Right atrium auricular region (tissue), 2 donors: ENCODE data around the gene SAFB. TPM values are rescaled to one million over a fixed set of nuclear protein-coding genes. Genes with fewer than 3 reads are reported as not detected.

Experiments used
- DNase-seq: peaks from one replicate; pipeline ENCODE4 v3.0.0-alpha.2; 2019; ENCODE audit warnings: low spot score
- H3K27ac ChIP-seq, 2 donors: fragments of 200-600 bp; sonication (generic); 1 replicate in 1 of 2; 2 replicates in 1 of 2; pipeline ENCODE4 v1.5.1; 2016 to 2019
- H3K27me3 ChIP-seq, 2 donors: fragments of 200-600 bp; sonication (generic); one replicate each; pipeline versions ENCODE4 v1.5.1 to v1.6.0; 2017 to 2019
- H3K36me3 ChIP-seq: fragments of 200-600 bp; sonication (generic); one replicate; pipeline ENCODE4 v1.5.1; 2016
- H3K4me1 ChIP-seq, 2 donors: fragments of 200-600 bp; sonication (generic); one replicate each; pipeline versions ENCODE4 v1.5.1 to v1.6.0; 2017 to 2019
- H3K4me3 ChIP-seq, 2 donors: fragments of 200-600 bp; sonication (generic); 1 replicate in 1 of 2; 2 replicates in 1 of 2; pipeline ENCODE4 v1.5.1; 2017 to 2019; ENCODE audit warnings: mild to moderate bottlenecking in 1 of 2, moderate library complexity in 1 of 2
- H3K9me3 ChIP-seq, 2 donors: fragments of 200-600 bp; sonication (generic); one replicate each; pipeline ENCODE4 v1.5.1; 2019
- CTCF ChIP-seq, 2 donors: fragments of 200-600 bp; sonication (generic); IDR thresholded peaks; one replicate each; pipeline ENCODE4 v1.5.1; 2019; ENCODE audit warnings: antibody characterized with exemption in 2 of 2
- total RNA-seq, 2 donors: library from RNA; depleted of rRNA; stranded (reverse); fragments of >200 nt; gene quantifications; one replicate each; pipeline ENCODE4 v1.1.0, GENCODE V29; 2016

Gene SAFB
- total RNA-seq, 2 donors from 2014 or later: 31.9 to 32.7 TPM

GRCh38 chr19:5696196-5697021 lies 73.5 kb downstream of the SAFB start:
- Histone ChIP-seq H3K4me3 (no peak overlapping the region), H3K36me3 (peaks cover 93% of the 10 kb centered on the region), H3K4me1 (peaks cover 0 to 16% of the 10 kb centered on the region in 2 donors), H3K27me3 (no peaks in the 10 kb centered on the region), H3K27ac (no peak overlapping the region), H3K9me3 (no peaks in the 10 kb centered on the region)
- TF ChIP-seq CTCF (IDR thresholded peaks at IDR 0.05): no peak
- no peak for DNase-seq

GRCh38 chr19:5697022-5697889 lies 74.4 kb downstream of the SAFB start:
- no peak overlapping the region for H3K27ac ChIP-seq
- no peak for TF ChIP-seq CTCF (IDR thresholded peaks at IDR 0.05)
- H3K4me1 ChIP-seq: peaks cover 0 to 8% of the 10 kb centered on the region in 2 donors
- no peak overlapping the region for H3K4me3 ChIP-seq
- no peaks in the 10 kb centered on the region for H3K9me3 ChIP-seq
- no peak for DNase-seq
- no peaks in the 10 kb centered on the region for H3K27me3 ChIP-seq
- H3K36me3 ChIP-seq: peaks cover 85% of the 10 kb centered on the region

- no peak overlapping the region for H3K27ac ChIP-seq
- H3K36me3 ChIP-seq: peaks cover 77% of the 10 kb centered on the region
- no peak for DNase-seq
These were observed 75.2 kb downstream of the SAFB start for GRCh38 chr19:5697890-5698634.

GRCh38 chr19:5698635-5699422 lies 75.9 kb downstream of the SAFB start:
- Histone ChIP-seq H3K9me3 (no peaks in the 10 kb centered on the region), H3K27me3 (no peaks in the 10 kb centered on the region), H3K4me1 (no peaks in the 10 kb centered on the region), H3K27ac (no peak overlapping the region), H3K36me3 (peaks cover 77% of the 10 kb centered on the region), H3K4me3 (no peak overlapping the region)
- TF ChIP-seq CTCF (IDR thresholded peaks at IDR 0.05): no peak
- no peak for DNase-seq

More at GRCh38 chr19:5697890-5698634, 75.2 kb downstream of the SAFB start:
- Histone ChIP-seq H3K4me1 (no peaks in the 10 kb centered on the region), H3K9me3 (no peaks in the 10 kb centered on the region), H3K27me3 (no peaks in the 10 kb centered on the region), H3K4me3 (no peak overlapping the region)
- TF ChIP-seq CTCF (IDR thresholded peaks at IDR 0.05): no peak
